ENCODE measurements around the gene CHEK2. TPM values are rescaled to one million over a fixed set of nuclear protein-coding genes. Genes with fewer than 3 reads are reported as not detected.
"Not testable (repeated sequence)": the region's sequence is repeated elsewhere in the genome, so short reads cannot be mapped to it uniquely, and the experiment has no call there.

The CHEK2 gene
- total RNA-seq, 4 donors from 2014 or later = 7.1 to 16.0 (median 9.4) TPM

DNA sequence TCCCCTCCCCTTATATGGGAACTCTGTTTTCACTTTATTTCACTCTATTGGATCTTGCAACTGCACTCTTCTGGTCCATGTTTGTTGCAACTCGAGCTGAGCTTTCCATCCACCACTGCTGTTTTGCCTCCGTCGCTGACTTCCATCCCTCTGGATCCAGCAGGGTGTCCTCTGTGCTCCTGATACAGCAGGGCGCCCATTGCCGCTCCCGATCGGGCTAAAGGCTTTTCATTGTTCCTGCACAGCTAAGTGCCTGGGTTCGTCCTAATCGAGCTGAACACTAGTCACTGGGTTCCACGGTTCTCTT, 19.8 kb upstream of the CHEK2 start:
- WGBS, 2 donors = 94 to 97% methylated on average over 10 of the region's 10 CpGs
- TF ChIP-seq POLR2A (IDR thresholded peaks at IDR 0.05) (no peak), CTCF (IDR thresholded peaks at IDR 0.05) (no peak)
- intact Hi-C loops (cut with DNase I) = no loop called here

GRCh38 chr22:28759861-28760560, 18.4 kb upstream of the CHEK2 start:
- Histone ChIP-seq H3K36me3 (no peaks in the 10 kb centered on the region), H3K4me3 (replicated peaks in 1 of 3) (no peak overlapping the region), H3K27me3 (no peaks in the 10 kb centered on the region), H3K27ac (peak overlapping the region; percentile 7 to 40 (median 12)), H3K9me3 (no peaks in the 10 kb centered on the region), H3K4me1 (peaks cover 4 to 10% of the 10 kb centered on the region in 2 donors)
- peak in 1 of 2 donors; percentile 34 for DNase-seq
- TF ChIP-seq POLR2A (IDR thresholded peaks at IDR 0.05) (no peak), CTCF (IDR thresholded peaks at IDR 0.05) (no peak)
- intact Hi-C loops (cut with DNase I) = no loop called here
- WGBS, 2 donors = 30 to 39% methylated on average over 3 of the region's 3 CpGs

More for the DNA sequence above, 19.8 kb upstream of the CHEK2 start:
- H3K9me3 ChIP-seq = no peaks in the 10 kb centered on the region
- H3K4me1 ChIP-seq = peaks cover 4 to 10% of the 10 kb centered on the region in 2 donors
- no peaks in the 10 kb centered on the region for H3K27me3 ChIP-seq
- no peak for DNase-seq
- H3K27ac ChIP-seq = no peak overlapping the region
- no peaks in the 10 kb centered on the region for H3K36me3 ChIP-seq
- no peak overlapping the region for H3K4me3 ChIP-seq (replicated peaks in 1 of 3)

DNA sequence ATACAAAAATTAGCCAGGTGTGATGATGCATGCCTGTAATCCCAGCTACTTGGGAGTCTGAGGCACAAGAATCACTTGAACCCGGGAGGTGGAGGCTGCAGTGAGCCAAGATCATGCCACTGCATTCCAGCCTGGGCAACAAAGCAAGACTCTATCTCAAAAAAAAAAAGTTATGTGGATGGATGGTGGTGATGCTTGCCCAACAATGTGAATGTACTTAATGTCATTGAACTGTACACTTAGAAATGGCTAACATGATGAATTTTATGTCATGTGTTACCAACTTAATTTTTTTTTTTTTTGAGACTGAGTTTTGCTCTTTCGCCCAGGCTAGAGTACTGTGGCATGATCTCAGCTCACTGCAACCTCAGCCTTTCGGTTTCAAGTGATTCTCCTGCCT, 12.9 kb upstream of the CHEK2 start:
- DNase-seq; intact Hi-C loops (cut with DNase I); H3K4me1 ChIP-seq; H3K9me3 ChIP-seq; H3K27ac ChIP-seq; H3K27me3 ChIP-seq; H3K4me3 ChIP-seq (replicated peaks in 1 of 3); H3K36me3 ChIP-seq: not testable (repeated sequence)
- 91 to 100% methylated on average over 3 of the region's 3 CpGs for WGBS, 2 donors

DNA sequence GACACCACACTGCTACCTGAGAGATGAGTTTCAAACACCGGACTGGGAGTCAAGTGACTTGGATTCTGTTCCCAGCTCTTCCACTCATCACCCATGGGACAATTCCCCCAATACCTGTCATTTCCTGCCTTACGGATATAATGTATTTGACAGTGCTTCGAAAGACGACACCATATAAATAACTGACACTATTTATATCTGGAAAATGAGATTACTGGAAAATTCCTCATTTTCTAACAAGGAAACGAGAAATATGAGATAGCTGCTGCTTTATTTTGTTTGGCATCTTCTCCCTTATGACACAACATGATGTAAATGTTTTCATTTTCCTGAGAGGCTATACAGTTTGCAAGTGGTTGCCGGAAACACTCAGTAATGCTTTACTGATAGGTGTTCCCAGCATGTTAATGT, 8.9 kb upstream of the CHEK2 start:
- Histone ChIP-seq H3K4me1 (no peaks in the 10 kb centered on the region), H3K9me3 (no peaks in the 10 kb centered on the region), H3K27ac (peak overlapping the region in 1 of 3 donors; percentile 11), H3K36me3 (peaks cover 15% of the 10 kb centered on the region in 2 donors), H3K4me3 (replicated peaks in 1 of 3) (no peak overlapping the region), H3K27me3 (no peaks in the 10 kb centered on the region)
- WGBS, 2 donors = 71 to 74% methylated on average over 6 of the region's 6 CpGs
- intact Hi-C loops (cut with DNase I) = no loop called here
- TF ChIP-seq CTCF (IDR thresholded peaks at IDR 0.05) = no peak
- TF ChIP-seq POLR2A (IDR thresholded peaks at IDR 0.05) = no peak
- DNase-seq = no peak

DNA sequence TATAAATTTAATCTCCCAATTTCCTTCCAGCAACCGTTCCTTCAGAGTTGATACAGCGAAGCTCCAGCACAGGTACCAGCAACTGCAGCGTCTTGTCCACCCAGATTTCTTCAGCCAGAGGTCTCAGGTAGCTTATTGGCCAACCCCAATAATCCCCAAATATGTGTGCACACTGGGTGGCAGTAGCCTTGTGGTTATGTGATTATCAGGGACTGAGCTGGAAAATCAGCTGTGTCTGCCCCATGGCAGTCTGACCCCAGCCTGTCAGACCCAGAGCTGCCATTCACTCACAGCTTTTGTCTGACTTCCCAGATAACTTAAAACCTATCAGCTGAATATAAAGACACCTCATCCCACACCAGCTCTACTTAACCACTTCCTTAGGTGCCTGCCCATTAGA, 2.2 kb upstream of the CHEK2 start:
- Histone ChIP-seq H3K27me3 (no peaks in the 10 kb centered on the region), H3K27ac (no peak overlapping the region), H3K36me3 (peaks cover 21 to 33% of the 10 kb centered on the region in 2 donors), H3K9me3 (no peaks in the 10 kb centered on the region), H3K4me1 (peaks cover 12 to 14% of the 10 kb centered on the region in 2 donors), H3K4me3 (replicated peaks in 1 of 3) (no peak overlapping the region)
- intact Hi-C loops (cut with DNase I) = no loop called here
- DNase-seq = no peak
- TF ChIP-seq POLR2A (IDR thresholded peaks at IDR 0.05) = no peak
- TF ChIP-seq CTCF (IDR thresholded peaks at IDR 0.05) = no peak
- 94 to 97% methylated on average over 3 of the region's 3 CpGs for WGBS, 2 donors
